G401 (cell line): ENCODE data around the gene FAM199X. TPM values are rescaled to one million over a fixed set of nuclear protein-coding genes. Genes with fewer than 3 reads are reported as not detected.
A peak's percentile ranks its signal among the peaks of the same experiment; 100 is the strongest.

Experiments used
- DNase-seq: peaks from one replicate; pipeline ENCODE4 v3.0.0-alpha.2; 2015; ENCODE audit warnings: low spot score
- in situ Hi-C: cut with HindIII; loops from 2 replicates; pipeline ENCODE4 v1.10.0; 2016; ENCODE audit warnings: low sequenced_read_pairs, mixed read lengths
- total RNA-seq: library from RNA; depleted of rRNA; stranded (reverse); fragments of >200 nt; shearing (Covaris generic); gene quantifications from 2 replicates; pipeline ENCODE4 v1.2.3, GENCODE V29; 2014; rRNA removed

FAM199X gene
- 17.8 and 25.0 TPM in 2 replicates for total RNA-seq

DNA sequence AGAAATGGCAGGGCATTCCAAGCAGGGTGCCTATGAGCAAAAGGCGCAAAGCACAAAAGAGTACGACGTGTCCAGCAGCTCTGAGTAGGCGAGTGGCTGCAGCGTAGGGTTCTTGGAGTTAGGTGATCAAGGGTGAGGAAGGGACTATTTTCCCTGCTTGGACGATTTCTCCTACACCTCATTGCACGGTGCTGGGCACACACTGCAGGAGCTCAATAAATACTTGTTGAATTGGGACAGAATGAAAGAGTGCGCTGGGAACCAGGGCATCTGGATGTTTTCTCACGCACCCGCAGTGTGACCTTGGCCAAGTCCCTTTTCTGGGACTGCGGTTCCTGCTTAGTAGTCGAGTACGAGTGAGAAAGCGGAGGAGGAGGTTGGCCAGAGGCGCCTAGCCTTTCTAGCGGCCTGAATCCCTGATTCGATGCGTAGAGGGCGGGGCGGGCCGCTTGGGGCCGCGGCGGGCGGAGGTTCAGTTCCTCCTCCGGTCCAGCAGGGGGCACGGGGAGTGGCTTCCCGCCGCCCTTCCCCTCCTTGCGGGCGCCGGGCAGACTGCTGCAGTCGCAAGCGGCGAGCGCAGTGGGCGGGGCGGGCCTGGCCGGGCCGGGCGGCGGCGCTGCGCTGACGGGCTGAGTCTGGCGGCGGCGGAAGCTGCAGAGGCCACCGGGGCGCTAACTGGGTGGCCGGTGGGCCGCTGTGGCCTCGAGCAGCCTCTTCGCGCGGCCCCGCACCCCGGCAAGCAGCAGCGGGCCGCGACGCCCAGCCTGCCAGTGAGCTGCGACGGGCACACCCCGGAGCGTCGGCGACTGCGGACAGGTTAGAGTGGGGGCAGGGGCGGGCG lies at the start of gene FAM199X:
FAM199X (plus strand) TSS at position 560 of the 841 bp plus-strand sequence. CDS start 333 bp downstream, outside the sequence.
- peak; percentile 85 for DNase-seq
- in situ Hi-C loops = no loop called here

DNA sequence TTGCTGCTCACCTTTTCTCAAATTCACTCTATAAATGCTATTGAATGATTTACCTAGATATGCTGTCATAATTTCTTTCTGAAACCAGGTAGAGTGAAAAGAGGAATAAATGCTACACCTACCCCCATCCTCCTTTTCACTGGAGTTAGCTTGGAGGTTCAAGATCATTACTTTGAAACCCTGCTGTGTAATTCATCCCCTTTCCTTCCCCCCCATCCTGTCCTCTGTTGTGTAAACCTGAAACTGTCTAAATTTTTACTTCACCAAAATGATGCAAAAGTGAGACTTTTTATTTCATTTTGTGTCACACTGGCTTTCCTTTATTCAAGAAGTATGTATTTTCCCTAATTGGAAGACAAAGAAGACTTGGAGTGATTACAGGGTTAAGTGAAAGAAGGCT lies 48.5 kb upstream of the FAM199X start:
- no peak for DNase-seq
- in situ Hi-C loops = no loop called here

DNA sequence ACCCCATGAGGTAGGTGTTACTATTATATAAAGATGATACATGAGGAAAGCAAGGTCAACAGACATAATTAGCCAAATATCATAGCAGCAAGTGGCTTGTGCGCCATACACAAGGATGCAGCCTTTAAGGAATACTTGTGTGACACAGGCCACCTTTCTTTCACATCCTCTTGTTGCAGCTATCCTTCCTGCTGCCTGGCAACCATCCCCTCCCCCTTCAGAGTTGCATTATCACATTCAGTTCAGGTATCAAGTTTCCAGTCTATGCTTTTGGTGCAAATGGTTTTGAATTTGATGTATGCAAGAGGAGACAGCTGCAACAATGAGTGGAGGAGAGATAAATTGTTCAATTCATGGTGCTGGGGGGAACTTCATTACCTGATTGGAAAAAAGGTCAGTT lies 47.5 kb upstream of the FAM199X start:
- in situ Hi-C loops = no loop called here
- no peak for DNase-seq

DNA sequence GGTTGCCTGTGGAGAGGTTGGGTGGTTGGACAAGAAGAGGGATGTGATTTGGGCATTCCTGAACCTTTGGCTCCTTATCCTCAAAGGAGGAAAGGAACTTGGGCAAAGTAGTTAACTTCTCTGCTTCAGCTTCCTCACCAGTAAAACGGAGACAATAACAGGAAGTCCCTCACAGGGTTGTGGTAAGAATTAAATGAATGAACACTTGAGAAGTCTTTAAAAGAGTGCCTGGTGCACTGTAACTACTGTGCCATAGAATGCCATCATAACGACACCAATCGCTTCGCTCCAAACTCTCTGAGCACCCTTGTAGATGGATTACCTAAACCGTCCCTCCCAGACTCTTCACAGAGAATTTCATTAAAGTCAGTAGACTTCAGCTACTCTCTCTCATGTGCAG lies 43.4 kb upstream of the FAM199X start:
- DNase-seq = no peak
- in situ Hi-C loops = no loop called here

DNA sequence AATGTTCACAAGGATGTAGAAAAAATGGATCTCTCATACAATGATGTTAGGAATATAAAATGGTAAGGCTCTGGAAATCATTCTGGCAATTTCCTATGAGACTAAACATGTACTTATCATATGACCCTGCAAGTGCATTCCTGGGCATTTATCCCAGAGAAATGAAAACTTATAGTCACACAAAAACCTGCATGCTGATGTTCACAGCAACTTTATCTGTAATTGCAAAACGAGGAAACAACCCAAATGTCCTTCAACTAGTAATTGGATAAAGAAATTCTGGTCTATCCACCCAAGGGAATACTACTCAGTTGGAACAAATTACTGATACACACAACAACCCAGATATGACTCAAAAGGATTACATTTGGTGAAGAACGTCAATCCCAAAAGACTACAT lies 39.4 kb upstream of the FAM199X start:
- in situ Hi-C loops = no loop called here
- DNase-seq = no peak

DNA sequence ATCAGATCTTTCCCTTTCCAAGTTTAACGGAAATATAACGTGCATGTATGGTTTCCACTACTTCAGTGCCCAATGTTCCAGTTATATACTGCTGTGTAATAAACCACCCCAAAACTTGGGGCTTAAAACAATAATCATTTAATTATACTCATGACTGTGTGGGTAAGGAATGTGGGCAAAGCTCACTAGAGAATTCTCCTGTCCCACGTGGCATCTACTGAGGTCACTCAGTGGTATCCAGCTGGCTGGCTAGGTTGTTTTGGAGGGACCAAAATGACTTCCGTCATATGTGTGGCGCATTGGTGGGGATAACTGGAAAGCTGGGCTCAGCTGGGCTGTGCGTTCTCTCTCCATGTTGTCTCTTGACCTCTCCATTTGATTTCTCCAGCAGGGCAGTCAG lies 35.4 kb upstream of the FAM199X start:
- in situ Hi-C loops = no loop called here
- no peak for DNase-seq

DNA sequence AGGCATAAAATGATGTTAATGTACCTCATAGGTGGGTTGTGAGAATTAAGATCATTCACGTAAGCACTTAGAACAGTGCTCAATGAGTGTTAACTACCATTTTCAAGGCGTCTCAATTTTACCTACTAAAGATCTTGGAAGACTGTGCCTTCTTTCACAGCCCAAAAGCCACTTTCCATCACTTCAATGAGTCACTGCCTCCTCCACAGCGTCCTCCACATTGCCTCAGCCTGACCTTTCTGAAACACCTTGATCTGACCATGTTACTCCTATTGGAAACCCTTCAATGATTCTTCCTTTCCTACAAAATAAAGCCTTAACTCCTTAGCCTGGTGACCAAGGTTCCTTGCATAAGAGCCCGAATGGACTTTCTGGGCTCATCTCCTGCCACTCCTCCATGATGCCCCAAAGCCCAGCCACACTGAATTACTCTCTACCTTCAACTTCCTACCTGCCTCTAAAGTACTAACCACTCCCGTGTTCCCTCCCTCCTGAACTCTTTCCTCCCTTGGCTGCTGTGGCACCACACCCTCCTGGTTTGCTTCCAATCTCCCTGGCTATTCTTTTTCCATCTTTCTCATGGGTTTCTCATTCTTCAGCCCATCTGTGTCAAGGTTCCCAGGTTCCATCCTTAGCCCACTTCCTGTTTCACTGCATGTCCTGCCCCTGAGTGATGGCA lies 31.5 kb upstream of the FAM199X start:
- in situ Hi-C loops = no loop called here
- DNase-seq = no peak

DNA sequence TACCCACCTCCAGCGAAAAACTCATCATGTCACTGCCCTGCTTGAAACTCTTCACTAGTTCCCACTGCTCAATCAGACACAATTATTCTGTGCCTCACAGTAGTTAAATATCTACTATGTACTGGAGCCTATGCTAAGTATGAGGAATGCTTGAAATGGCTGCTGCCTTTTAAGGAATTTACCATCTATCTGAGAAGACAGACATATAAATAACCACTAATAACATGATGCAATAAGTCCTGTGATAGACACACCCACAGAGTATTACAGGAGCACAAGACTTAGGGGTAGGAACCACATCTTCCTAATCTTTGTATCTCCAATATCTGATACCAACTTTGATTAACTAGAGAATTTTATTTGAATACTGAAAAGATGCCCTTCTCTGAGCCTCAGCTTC lies 30.6 kb upstream of the FAM199X start:
- DNase-seq = no peak
- in situ Hi-C loops = no loop called here

DNA sequence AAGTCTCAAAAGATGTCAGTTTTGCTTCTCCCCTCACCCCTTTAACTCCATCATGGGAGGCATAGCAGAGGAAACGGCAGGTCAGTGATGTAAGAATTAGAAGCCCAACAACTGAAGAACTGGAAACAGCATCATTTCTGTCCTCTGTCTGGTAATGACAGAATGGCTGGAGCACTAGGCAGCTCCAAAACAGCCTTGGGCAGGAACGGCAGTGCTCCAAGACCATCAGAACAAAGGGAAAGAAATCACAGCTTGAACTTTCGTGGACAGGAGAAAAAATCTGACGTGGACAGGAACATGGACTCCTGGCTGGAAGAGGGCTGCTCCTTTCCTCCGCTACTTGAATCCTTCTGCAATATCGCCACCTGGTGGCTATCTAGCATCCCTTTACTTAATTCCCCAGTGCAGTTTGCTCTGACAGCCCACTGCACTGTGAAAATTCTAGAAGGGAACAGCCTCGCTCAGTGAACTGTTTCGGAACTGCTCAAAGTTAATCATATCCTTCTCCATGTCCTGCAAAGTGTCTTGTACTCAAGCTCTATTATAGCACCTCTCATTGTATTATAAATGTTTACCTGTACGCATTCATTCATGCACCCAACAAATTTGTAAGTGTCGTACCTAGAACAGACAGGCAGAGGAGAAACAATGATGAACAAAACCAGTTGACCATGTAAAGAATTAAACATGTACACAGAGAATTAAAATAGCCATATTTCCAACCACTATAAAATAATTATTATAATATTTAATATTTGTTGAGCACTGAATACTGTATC lies 29.8 kb upstream of the FAM199X start:
- in situ Hi-C loops = no loop called here

DNA sequence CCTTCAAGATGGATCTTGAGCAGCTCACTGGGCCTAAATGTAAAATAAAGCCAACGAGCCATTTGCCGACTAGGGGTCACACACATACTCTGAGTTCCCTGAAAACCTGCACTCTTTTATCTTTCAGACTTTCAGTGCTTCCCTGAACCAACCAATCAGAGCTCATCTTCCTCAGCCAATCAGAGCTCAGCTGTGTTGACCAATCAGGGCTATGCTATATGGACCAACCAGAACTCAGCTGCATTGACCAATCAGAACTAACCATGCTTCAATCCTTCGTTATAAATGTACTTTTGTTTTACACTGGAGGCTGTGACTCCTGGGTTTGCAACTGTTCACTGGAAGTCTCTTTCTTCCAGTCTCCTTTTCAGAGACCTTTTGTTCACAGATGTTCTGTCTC lies 28.8 kb upstream of the FAM199X start:
- DNase-seq = peak; percentile 12
- in situ Hi-C loops = no loop called here

More for the DNA sequence above, 29.8 kb upstream of the FAM199X start:
- peak; percentile 90 for DNase-seq

DNA sequence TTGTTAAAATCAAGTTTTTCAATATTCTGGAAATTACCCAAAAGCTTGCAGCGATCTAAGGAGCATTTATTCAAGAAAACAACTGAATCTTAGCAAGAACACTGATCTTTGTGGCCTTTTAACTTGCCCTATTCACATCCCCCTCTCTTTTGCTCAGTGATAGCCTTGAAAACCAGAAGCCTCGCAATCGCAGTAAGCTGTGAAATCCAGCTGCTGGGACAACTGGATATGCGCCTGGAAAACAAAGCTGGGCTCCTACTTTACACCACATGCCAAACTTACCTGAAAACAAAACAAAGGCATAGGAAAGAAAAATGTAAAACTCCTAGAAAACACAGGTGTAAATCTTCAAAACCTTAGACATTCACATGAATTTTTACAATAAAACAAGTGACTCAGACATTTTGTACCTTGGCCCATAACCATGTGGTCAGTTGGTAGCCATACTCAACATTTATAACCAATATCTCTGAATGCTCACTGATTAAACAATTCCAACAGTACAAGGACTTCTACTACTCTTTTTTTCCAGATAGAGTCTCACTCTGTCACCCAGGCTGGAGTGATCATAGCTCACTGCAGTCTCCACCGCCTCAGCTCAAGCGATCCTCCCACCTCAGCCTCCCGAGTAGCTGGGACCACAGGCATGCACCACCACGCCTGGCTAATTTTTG lies 25.0 kb upstream of the FAM199X start:
- in situ Hi-C loops = no loop called here

DNA sequence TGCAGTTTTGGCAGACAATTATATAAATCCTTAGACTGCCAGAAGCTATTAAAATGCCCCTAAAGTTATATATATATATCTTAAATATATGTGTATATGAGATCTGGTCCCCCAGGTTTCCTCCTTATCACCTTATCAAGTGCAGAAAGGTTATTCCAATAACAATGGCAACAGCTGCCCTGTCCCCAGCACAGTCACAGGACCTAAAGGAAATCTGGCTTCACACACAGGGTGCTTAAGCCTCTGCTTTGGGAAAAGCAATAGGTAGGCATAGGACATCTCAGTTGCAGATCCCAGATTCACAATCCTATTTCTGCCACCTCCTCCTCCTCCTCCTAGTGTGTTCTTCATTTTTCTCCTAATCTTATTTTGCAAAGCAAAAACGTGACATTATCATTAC lies 15.2 kb upstream of the FAM199X start:
- in situ Hi-C loops = no loop called here
- DNase-seq = no peak

More for the DNA sequence above, 25.0 kb upstream of the FAM199X start:
- DNase-seq = no peak

DNA sequence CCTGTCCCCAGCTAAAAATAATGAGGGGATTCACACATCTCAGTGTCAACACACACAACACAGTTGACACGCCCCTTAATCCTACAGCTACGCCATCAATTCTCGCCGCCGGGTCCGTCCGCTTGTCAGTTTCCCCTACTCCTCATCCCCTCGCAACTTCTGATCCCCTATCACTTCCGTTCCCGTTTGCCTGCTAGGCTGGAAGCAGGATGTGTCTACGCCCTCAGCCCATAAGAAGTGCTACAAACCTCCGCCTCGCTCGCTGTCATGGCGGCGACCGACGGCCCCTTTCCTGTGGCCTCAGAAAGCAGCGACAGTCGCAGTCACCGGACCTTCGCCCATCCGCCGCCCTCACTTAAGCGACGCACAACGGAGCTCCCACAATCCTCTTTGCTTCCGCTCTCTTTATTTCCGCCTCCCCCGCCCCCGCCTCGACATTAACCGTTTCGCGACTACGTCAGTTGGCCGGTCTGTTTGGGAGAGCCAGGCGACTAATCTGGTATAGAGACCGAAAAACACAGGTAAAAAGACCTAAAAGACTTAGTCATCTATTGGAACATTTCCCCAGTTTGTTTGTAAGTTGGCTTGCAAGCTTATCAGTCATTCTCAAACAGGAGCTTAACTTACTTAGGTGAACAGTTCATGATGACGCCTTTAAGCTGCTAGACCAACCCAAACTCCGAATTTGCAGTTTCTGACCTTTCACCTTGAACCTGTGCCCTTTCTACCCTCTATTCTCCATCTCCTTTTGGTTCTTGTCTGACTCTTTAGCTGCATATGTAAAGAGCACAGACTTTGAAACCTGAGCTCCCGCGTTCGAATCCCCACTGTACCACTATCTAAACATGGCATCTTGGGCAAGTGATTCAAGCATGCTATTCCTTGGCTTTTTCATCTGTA lies 9.4 kb upstream of the FAM199X start, which contains the start of gene SLC25A53:
SLC25A53 (minus strand) TSS at position 380 of the 900 bp plus-strand sequence. CDS start 51,752 bp downstream, outside the sequence.
- in situ Hi-C loops = no loop called here
- peak; percentile 83 for DNase-seq

DNA sequence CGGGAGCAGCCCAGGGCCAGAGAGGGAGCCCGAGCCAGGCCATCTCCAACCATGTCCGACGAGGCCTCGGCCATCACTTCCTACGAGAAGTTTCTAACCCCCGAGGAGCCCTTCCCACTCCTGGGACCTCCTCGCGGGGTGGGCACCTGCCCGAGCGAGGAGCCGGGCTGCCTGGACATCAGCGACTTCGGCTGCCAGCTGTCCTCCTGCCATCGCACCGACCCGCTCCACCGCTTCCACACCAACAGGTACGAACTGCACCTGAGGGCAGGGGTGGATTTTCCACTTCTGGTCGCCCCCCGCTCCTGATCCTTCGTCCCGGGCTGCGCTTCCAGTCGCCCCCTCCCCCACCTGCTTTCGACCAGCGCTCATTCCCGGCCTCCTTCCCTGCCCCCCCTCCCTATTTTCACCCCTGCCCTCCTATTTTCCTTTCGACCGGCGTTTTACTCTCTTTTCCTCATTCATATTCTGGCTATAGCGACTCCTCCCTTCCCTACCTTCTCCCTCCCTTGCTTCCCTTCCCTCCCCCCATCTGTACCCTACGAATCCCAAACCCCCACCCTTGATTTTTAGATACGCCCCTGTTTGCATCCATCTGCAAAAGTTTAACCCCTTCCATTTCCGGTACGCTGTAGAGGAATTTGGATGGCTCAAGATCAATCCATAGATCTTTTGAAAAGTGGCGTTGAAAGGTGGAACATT lies 633 bp downstream of the FAM199X start:
- in situ Hi-C loops = no loop called here
- no peak for DNase-seq

DNA sequence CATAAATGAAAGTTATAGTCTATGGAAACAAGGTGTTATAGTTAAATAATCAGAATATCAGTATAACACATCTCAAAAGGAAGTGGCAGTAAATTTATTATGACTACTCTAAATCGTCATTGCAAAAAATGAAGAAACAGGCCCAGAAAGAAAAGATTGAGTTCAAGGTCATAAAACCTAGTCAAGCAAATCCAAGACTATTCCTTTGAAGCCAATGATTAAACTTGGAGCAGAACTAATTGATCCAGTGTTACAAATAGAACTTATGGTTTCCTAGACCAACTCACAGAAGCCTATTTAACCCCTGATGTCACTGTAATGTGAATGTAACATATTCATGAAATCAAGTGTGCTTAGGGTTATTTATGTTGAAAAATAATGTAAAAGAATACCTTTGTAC lies 1.9 kb downstream of the FAM199X start:
- DNase-seq = no peak
- in situ Hi-C loops = no loop called here

DNA sequence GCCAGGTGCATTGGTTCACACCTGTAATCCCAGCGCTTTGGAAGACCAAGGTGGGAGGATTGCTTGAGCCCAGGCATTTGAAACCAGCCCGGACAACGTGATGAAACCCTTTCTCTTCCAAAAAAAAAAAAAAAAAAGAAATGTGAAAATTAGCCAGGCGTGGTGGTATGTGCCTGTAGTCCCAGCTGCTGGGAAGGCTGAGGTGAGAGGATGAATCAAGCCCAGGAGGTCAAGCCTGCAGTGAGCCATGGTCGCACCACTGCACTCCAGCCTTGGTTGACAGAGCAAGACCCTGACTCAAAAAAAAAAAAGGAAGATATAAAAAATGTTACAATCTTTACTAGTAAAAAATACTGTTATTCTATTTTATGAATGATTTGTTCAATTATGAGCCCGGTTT lies 5.9 kb downstream of the FAM199X start:
- DNase-seq = no peak
- in situ Hi-C loops = no loop called here

DNA sequence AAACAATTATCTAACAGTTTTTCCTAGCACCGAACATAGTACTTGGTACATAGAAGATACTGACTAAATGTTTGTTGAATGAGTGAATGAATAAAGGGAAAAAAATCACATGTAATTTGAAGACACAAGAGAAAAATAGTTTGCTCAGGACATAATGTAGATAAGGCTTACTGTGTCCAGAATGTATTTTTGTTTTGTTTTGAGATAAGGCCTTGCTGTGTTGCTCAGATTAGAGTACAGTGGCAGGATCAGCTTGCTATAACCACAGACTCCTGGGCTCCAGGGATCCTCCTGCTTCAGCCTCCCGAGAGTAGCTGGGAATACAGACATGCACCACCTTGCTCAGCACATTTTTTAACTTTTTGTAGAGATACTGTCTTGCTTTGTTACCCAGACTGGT lies 6.5 kb downstream of the FAM199X start:
- no peak for DNase-seq
- in situ Hi-C loops = no loop called here

DNA sequence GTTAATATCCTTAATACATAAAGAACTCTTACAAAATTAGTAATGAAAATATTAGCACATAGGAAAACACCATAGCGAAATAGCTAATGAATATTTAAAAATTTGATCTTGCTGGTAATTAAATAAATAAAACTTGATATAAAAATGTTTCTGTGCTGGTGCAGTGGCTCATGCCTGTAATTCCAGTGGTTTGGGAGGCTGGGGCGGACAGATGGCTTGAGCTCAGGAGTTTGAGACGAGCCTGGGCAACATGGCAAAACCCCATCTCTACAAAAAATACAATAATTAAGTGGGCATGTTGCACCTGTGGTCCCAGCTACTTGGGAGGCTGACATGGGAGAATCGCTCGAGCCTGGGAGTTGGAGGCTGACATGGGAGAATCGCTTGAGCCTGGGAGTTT lies 7.6 kb downstream of the FAM199X start:
- no peak for DNase-seq
- in situ Hi-C loops = no loop called here
